Globus pallidus (tissue), 1 donor: ENCODE results near the gene SUMO3.

Experiments
- DNase-seq: peaks from one replicate; pipeline ENCODE4 v3.0.0-alpha.2; 2015; ENCODE audit warnings: low spot score

The SUMO3 gene

DNA sequence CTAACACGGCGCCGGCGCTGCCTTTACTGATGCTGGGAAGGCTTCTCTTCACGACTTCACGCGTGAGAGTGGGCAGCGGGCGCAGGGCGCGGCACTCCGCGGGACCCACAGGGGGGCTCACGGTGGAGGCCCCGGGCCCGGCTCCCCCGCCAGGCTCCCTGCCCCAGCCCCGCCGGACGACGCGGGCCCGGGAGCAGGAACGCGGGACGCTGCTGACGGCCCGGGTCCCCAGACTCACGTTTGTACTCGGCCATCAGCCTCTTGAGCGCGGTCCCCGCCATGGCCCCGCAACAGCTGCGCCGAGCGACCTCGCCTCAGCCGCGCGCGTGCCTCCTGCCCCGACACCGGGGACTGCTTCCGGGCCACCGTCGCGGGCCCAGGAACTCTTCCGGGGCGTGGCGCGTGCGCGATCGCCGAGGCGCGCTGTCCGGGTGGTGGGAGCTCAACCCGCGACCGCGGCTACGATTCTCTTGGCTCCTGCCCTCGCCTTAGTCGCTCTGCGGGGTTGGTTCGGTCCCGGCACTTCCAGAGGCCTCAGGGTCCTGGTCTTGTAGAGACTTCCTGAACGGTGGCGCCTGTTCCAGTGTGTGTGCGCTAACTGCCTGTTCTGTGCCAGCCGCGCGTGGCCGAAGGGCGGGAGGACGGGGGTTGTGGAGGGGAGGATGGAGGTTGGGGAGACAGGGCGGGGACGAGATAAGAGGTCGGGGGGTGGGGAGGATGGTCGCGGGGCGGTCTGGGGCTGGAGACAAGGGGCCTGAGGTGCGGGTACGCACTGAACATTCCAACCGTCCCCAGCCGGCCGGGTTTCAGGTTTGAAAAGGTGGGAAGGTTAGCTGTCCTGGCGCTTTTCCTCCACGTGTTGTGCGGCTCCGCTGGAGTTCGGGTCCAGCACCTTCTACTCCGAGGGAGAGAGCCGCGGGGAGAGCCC is 16.1 kb downstream of the SUMO3 start, which contains the start of gene UBE2G2:
Gene UBE2G2, minus strand, starts transcription at position 353 of the 928 bp plus-strand sequence. Its CDS starts 72 bp downstream, at position 281.
- peak; percentile 68 for DNase-seq

DNA sequence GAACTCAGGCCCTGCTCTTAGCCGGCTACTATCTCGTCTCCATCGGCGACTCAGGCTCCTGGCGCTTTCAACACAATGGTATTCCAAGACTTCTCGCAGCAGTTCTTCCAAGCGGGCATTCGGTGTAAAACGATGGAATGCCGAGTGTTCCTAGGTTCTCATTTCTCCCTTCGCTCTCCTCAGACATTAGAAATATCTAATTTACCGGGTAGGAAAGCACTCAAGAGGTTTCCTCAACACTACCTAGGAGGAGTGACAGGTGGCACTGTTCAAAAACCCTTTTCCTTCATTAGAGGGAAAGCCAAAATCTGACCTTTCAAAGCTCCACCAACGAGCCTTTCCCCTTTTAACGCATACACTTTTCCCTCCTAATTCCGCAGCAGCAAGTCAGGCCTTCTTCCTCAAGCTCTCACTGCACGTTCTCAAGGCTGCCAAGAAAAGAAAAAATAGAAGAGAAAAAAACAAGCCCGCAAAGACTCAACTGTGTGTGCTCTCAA is 16.8 kb downstream of the SUMO3 start:
- no peak for DNase-seq

DNA sequence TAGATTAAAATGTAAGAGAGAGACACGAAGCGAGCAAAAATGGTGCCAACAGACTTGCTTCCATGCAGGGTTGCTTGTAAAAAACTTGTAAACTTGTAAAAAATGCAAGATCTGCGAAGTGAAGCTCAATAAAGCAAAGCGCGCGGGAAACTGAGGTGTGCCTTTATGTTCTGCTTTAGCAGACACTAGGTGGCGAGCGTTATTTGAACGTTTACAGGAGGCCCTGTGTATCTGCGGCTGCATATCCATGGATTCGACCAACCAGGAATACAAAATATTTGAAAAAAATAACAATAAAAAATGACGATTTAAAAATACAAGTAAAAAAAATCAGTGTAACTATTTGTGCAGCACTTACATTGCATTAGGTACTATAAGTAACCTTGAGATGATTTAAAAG is 17.8 kb downstream of the SUMO3 start:
- DNase-seq, result no peak

DNA sequence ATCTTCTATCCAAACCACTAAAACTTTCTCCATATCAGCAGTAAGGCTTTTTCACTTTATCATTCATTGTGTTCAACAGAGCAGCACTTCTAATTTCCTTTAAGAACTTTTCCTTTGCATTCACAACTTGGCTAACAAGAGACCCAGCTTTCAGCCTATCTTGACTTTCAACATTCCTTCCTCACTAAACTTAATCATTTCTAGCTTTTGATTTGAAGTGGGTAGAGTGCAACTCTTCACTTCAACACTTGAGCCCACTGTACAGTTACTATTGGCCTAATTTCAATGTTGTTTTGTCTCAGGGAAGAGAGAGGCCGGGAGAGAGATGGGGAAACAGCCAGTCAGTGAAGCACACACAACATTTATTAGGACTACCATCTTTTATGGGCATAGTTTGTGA is 18.2 kb downstream of the SUMO3 start:
- DNase-seq, result no peak

DNA sequence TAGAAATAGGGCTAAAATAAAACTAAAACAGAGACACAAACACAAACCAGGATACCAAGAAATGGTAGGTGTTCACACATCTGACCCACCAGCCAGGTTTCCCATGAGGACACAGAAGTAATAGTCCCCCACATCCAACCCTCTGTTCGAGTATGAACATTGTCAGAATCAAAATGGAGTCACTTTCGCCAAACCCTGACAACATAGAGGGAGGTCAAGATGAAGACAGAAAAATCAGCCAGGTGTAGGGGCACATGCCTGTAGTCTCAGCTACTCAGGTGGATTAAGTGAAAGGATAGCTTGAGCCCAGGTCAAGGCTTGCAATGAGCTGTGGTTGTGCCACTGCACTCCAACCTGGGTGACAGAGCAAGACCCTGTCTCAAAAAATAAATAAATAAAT is 20.1 kb downstream of the SUMO3 start:
- no peak for DNase-seq

DNA sequence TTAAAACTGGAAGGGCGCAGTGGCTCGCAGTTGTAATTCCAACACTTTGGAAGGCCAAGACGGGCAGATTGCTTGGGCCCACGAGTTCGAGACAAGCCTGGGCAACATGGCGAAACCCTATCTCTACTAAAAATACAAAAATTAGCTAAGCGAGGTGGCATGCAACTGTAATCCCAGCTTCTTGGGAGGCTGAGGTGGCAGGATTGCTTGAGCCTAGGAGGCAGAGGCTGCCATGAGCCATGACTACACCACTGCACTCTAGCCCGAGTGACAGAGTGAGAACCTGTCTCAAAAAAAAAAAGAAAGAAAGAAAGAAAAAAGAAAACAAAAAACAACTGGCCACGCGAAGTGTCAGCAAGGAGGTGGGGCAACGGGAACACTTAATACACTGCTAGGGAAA is 22.5 kb downstream of the SUMO3 start:
- no peak for DNase-seq

DNA sequence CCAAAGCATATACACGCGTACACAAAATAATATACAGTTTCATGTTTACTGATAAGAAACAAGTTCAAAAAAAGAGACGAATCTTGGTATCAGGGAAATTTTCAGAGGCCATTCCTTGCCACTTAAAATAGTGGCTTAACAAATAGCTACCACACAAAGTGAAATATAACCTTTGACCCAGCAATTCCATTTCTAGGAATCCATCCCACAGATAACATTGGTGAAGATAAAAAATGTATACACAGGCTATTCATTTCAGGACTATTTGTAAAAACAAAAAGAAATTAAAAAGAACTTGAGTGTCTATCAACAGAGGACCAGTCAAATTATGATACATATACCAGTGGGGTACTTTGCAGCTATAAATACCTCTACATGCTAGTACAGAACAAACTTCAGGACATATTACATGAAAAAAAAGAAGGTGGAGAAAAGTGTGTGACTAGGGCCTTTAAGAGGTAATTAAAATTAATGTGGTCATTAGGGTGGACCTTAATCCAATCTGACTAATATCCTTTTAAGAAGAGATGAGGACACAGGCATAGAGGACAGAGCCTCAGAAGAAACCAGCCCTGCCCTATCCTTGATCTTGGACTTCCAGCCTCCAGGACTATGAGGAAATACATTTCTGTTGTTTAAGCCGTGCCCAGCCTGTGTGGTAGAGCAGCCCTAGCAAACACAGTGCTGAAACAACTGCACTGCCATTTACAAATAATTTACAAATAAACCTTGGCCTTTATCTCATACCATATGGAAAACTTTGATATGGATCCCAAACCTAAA is 24.1 kb downstream of the SUMO3 start:
- DNase-seq, result no peak

DNA sequence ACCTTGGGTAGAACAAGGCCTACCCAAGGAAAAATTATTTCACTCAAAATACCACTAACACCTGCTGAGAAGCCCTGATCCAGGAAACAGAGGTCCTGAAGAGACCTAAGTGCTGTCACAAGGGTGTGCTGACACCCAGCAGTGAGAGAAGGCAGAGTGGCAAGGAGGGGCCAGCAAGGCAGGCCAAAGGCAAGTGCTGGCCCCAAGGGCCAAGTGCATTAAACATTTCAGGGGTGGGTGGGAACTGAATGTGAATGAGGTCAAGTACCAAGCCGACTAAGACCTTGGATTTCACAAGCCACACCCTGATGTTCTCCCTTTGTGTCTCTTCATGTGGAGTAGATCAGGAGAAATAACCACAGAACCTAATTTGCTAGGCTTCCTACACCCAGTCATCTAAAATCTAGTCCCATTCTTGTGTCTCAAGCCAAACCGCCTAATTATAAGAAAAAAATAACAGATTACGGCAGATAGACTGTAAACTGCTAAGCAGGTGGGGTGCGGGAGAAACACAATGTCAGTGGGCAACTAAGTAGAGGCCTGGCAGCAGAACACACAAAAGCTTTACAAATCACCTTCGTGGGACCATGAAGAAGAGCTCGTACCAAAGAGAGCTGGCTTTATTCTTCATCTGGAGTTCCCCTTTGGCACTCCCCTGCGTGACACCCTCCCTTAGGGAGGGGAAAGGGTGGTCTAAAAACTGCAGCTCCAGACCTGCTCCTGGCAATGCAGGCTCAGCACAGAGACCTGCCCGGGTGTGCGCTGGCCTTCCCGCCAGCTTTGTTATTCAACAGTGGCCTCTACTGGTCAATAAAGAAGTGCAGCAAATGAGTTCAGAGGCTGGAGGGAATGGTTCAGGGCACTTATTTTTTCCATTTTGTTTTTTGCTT is 24.9 kb downstream of the SUMO3 start:
- peak; percentile 50 for DNase-seq

DNA sequence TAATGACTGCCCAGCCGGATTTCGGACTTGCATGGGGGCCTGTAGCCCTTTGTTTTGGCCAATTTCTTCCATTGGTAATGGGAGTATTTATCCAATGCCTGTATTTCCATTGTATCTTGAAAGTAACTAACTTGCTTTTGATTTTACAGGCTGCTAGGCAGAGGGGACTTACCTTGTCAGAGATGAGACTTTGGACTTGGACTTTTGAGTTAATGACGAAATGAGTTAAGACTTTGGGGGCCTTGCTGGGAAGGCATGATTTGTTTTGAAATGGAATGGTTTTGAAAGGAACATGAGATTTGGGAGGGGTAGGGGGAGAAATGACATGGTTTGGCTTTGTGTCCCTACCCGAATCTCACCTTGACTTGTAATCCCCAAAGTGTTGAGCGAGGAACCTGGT is 25.9 kb downstream of the SUMO3 start:
- no peak for DNase-seq

DNA sequence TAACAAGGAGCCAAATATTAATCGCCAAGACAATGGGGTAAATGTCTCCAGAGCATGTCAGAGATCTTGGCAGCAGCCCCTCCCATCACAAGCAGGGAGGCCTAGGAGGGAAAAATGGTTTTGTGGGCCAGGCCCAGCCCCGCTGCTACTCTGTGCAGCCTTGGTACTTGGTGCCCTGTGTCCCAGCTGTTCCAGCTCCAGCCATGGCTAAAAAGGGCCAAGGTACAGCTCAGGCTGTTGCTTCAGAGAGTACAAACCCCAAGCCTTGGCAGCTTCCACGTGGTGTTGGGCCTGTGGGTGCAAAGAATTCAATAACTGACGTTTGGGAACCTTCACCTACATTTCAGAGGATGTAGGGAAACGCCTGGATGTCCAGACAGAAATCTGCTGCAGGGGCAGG is 26.6 kb downstream of the SUMO3 start:
- no peak for DNase-seq

DNA sequence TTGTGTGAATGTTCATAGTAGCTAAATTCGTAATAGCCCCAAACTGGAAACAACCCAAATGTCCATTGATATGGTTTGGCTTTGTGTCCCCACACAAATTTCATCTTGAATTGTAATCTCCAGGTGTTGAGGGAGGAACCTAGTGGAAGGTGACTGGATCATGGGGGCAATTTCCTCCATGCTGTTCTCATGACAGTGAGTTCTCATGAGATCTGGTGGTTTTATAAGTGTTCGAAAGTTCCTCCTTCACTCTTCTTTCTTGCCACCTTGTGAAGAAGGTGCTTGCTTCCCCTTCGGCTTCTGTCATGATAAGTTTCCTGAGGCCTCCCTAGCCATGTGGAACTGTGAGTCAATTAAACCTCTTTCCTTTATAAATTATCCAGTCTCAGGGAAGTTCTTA is 27.5 kb downstream of the SUMO3 start:
- no peak for DNase-seq

DNA sequence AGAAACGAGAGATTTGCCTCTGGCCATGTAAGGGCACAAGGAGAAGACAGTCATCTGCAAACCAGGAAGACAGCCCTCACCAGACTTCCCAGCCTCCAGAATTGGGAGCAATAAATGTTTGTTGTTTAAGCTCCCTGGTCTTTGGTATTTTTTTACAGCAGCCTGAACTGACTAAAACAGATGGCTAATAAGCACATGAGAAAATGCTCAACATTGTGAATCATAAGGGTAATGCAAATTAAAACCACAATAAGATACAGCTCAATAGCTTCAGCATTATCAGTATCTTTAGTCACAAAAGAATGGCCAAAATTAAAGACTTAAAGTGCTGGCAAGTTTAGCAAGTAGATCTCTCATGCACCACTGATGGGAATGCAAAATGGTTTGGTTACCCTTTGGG is 28.0 kb downstream of the SUMO3 start:
- no peak for DNase-seq

DNA sequence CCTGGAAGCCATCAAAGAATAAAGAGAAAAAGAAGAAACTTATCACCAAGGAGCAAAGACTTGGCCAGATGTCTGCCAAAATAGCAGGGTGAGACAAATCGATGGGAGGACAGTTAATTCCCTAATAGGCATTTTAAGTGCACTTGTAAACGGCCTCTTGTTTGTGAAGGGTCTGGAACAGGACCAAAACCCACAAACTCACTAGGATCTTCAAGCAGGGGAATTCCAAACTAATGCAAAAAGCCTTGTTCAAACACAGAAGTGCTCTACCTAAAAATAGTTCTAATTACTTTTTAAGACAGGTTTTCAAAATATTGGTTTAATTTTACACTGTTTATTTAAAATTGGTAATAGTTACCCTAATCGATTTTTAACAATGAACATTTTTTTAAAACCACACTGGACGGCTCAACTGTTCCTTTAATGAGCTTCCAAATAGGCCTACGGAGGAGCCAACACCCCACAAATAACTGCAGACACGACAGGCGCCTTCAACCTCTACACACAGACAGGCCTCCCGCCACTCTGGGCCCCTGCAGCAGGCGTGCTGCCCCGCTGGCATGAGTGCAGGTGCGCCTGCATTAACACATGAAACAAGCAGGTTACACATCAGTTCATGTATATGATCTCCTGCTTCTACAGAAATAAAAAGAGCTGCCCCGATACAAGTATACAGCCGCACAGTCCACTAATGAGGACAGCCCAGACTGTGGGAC is 32.1 kb downstream of the SUMO3 start:
- DNase-seq, result no peak

DNA sequence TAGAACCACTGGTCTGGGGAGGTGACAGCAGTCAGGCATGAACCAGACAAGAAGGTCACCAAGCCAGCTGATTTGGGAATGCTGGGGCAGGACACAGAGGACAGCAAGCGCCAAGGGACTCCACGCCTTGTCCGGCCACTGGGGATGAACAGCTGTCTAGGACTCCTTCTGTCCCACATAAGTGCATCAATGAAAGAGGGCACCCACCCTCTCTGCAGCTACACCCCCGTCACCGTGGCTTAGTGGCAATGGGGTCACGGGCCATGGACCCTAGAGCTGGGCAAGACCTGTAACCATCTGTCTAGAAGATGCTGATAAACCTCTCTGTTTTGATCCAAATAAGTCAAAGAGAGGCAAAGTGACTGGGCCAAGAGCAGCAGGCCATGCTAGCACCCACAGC is 33.1 kb downstream of the SUMO3 start:
- no peak for DNase-seq

DNA sequence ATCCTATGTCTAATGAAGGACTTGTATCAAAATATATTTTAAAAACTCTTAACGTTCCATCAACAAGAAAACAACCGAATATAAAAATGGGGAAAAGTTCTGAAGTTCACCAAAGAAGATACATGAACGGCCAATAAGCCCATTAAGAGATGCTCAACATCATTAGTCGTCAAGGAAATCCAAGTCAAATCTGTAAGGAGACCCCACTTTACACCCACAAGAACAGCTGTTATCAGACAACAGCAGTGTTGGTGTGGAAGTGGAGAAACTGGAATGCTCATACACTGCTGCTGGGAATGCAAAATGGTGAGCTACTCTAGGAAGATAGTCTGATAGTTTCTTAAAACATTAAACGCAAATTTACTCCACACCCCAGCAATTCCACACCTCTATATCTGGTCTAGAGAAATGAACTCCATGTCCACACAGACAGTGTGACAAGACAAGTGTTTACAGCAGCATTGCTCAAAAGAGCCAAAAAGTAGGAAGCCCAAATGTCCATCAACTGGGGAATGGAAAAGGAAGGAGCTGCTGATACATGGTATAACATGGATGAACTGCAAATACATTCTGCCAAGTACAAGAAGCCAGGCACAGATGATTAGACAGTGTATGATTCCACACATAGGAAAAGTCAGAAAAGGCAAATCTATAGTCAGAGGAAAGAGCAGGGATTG is 34.7 kb downstream of the SUMO3 start:
- DNase-seq, result no peak

DNA sequence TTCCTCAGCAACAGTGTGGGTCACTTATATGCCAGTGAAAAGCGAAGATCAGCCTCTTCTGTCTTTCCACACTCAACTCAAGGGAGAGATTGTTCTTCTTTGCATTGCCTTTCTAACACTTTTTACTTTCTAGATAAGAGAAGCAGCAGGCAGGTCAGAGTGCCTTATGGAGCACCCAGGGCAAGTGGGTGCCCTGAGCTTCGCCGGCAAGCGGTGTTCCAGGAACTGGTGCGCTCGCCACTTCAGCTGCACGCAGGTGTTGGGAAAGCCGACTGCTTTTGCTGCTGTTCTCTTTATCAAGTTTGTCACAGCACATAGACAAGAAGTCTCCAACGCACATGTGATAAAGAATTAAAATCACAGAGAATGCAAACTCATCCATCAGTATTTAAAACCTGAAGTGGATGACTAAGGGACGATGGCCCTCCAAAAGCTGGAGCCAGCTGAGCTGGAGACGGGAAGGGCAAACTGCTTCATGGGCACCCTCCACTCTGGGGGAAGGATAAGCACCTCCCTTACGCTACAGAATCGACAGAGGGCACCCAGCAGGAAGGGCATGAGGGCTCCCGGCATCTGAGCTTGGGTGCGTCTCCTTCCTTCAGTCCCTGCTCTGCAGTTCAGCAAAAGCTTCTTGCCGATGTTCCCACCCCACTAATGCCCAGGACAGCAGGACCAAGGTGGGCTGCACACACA is 36.9 kb downstream of the SUMO3 start:
- DNase-seq, result no peak

DNA sequence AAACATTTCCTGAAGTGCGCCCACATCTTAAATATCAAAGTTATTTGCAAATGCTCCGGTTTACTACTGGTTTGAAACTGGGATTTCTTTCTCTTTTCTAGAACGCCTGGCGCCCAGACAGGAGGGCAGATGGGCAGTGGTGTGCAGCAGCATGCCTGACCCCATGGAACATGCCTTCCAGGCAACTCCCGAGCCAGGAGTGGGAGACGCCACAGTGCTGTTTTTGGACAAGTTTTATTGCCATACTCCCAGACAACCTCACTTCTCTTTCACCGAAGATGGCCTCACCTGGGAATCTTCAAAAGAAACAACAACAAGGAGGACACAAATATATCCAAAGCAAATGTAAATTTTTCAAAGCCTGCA is 37.7 kb downstream of the SUMO3 start:
- DNase-seq, result no peak

DNA sequence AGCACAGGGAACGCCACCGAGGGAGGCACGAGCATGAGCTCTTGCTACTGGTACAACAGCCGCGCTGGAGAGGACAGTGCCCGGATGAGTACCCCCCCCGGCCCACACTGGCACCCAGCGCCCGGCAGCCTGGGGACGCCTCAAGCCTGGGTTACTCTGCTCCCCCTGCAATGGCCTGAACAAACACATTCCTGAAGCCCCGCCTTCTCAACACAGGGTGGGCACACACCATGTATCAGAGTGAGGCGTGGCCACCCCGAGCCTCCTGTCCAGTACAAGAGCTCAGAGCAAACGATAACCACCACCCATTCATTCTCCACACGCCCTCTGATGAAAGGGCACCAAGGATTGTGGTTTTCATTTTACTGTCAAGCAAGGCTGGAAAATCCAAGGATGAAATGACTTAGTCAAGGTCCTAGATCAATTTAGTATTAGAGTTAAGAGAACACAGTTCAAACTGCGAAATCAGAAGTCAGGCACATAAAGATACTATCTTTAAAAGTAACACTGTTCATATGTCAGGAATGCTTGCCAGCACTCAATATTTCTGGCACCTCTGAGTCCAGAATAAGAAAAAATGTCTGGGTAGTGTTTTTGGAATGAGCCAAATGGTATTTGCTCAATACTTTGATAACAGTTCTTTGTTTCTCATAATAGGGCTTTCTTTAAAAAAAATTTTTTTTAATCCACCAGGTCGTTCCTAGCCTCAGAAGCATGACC is 38.3 kb downstream of the SUMO3 start:
- DNase-seq, result no peak

DNA sequence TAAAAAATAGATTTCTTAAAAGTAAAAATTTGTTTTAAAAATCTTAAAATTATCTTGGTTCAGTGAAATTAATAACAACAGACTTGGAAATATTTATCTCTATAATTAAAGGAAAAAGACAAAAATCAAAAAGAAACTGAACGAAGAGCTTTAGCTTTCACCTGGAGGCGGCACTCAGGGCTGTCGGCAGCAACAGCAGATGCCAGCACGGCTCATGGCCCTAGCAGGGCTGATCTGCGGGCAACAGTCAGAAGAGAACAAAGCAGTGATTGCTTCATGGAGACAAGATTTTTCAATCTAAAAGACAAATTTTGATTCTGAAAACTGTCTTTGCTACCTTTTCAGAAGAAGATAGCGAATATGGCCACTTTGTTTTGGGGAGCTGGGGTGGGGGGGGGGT is 38.9 kb downstream of the SUMO3 start:
- no peak for DNase-seq
